H1 (cell line): Measurements from ENCODE around the gene EGLN3. TPM values are rescaled to one million over a fixed set of nuclear protein-coding genes. Genes with fewer than 3 reads are reported as not detected.

ENCODE experiments used
- CTCF ChIA-PET: fragments of 300-600 bp; sonication (Branson Sonifier 250); formaldehyde crosslinking; loops from one replicate; lab custom pipeline; 2021; ENCODE audit not compliant: partially characterized antibody; lab: Charles Lee
- POLR2A ChIA-PET: fragments of 300-600 bp; sonication (Branson Sonifier 250); formaldehyde crosslinking; loops from one replicate; lab custom pipeline; 2021; ENCODE audit warnings: inconsistent platforms; ENCODE audit not compliant: partially characterized antibody; lab: Charles Lee
- DNase-seq, 2 experiments: peaks; one replicate each; pipeline versions ENCODE4 v3.0.0 to v3.0.0-alpha.2; 2010 to 2022; ENCODE audit warnings: low spot score in 2 of 2, low read depth in 1 of 2, mixed read lengths in 1 of 2
- FAIRE-seq: peaks from 2 replicates; lab custom pipeline; 2011; peaks lifted over from hg19 to GRCh38; lab: Jason Lieb, UNC
- H2AFZ ChIP-seq: 2 replicates; pipeline ENCODE4 v1.8.1; 2012; ENCODE audit warnings: low read length, inconsistent platforms
- H2AK5ac ChIP-seq: 2 replicates; pipeline ENCODE4 v1.6.1; 2013; ENCODE audit warnings: low read depth, low read length
- H2BK120ac ChIP-seq: replicated peaks from 2 replicates; pipeline ENCODE3; 2013; ENCODE audit warnings: low read depth, low read length, inconsistent platforms
- H2BK12ac ChIP-seq: 2 replicates; pipeline ENCODE4 v1.6.1; 2013; ENCODE audit warnings: low read depth, low read length
- H2BK15ac ChIP-seq: 2 replicates; pipeline ENCODE4 v1.6.1; 2013; ENCODE audit warnings: low read length
- H2BK20ac ChIP-seq: 2 replicates; pipeline ENCODE4 v1.6.1; 2013; ENCODE audit warnings: low read length
- H2BK5ac ChIP-seq: 2 replicates; pipeline ENCODE4 v1.6.1; 2013; ENCODE audit warnings: low read depth, low read length
- H3K14ac ChIP-seq: 2 replicates; pipeline ENCODE4 v1.6.1; 2013; ENCODE audit warnings: inconsistent platforms; ENCODE audit not compliant: insufficient read length
- H3K18ac ChIP-seq: 2 replicates; pipeline ENCODE4 v1.6.1; 2013; ENCODE audit warnings: low read length; ENCODE audit errors: extremely low read depth
- H3K23ac ChIP-seq: 2 replicates; pipeline ENCODE4 v1.6.1; 2013; ENCODE audit warnings: inconsistent platforms; ENCODE audit not compliant: insufficient read length
- H3K23me2 ChIP-seq: 2 replicates; pipeline ENCODE4 v1.6.1; 2013; ENCODE audit warnings: low read depth, low read length
- H3K27ac ChIP-seq: 2 replicates; pipeline ENCODE4 v1.6.1; 2011; ENCODE audit warnings: low read depth, low read length, inconsistent platforms
- H3K27me3 ChIP-seq, 4 experiments: replicated peaks in 1 of 4; 1 replicate in 1 of 4; 2 replicates in 3 of 4; pipeline versions ENCODE4 v1.6.1 to v1.8.1; 2011 to 2013; ENCODE audit warnings: low read length in 3 of 4, mild to moderate bottlenecking in 3 of 4, inconsistent platforms in 2 of 4, mixed read lengths in 2 of 4, moderate library complexity in 1 of 4; ENCODE audit not compliant: control insufficient read depth in 3 of 4, insufficient read depth in 3 of 4; ENCODE audit errors: extremely low read depth in 1 of 4
- H3K36me3 ChIP-seq, 4 experiments: 2 replicates each; pipeline versions ENCODE4 v1.6.1 to v1.8.1; 2011 to 2013; ENCODE audit warnings: mild to moderate bottlenecking in 4 of 4, low read length in 3 of 4, moderate library complexity in 2 of 4, control low read depth in 1 of 4, inconsistent platforms in 1 of 4; ENCODE audit not compliant: insufficient read depth in 4 of 4, control insufficient read depth in 2 of 4
- H3K4ac ChIP-seq: replicated peaks from 2 replicates; pipeline ENCODE3; 2013; ENCODE audit warnings: low read length, low read depth, mixed read lengths, inconsistent platforms; ENCODE audit not compliant: insufficient read length
- H3K4me1 ChIP-seq, 4 experiments: replicated peaks in 1 of 4; 1 replicate in 1 of 4; 2 replicates in 3 of 4; pipeline versions ENCODE4 v1.6.1 to v1.8.1; 2011 to 2013; ENCODE audit warnings: low read length in 3 of 4, inconsistent platforms in 2 of 4, mixed read lengths in 1 of 4; ENCODE audit not compliant: insufficient read depth in 4 of 4, control insufficient read depth in 3 of 4
- H3K4me2 ChIP-seq, 2 experiments: 2 replicates each; pipeline versions ENCODE4 v1.6.1 to v1.8.1; 2011 to 2013; ENCODE audit warnings: low read depth in 2 of 2, low read length in 2 of 2, control low read depth in 1 of 2, inconsistent platforms in 1 of 2, mild to moderate bottlenecking in 1 of 2; ENCODE audit not compliant: insufficient read depth in 1 of 2
- H3K4me3 ChIP-seq, 4 experiments: fragments of 200-600, 300-600 bp in 1 of 4; sonication (generic), shearing (Covaris generic), sonication (Bioruptor Twin) in 1 of 4; 2 replicates each; pipeline versions ENCODE4 v1.5.1 to v1.8.1; 2011 to 2016; ENCODE audit warnings: low read length in 4 of 4, low read depth in 3 of 4, control low read depth in 2 of 4, inconsistent platforms in 2 of 4, mild to moderate bottlenecking in 2 of 4, mixed read lengths in 1 of 4, moderate library complexity in 1 of 4; ENCODE audit not compliant: insufficient read depth in 2 of 4; ENCODE audit errors: extremely low read depth in 1 of 4
- H3K56ac ChIP-seq: replicated peaks from 2 replicates; pipeline ENCODE3; 2013; ENCODE audit warnings: low read depth, mild to moderate bottlenecking, mixed read lengths, low read length, inconsistent platforms; ENCODE audit not compliant: insufficient read length
- H3K79me1 ChIP-seq: 2 replicates; pipeline ENCODE4 v1.6.1; 2013; ENCODE audit warnings: low read depth, low read length, control low read depth
- H3K79me2 ChIP-seq, 2 experiments: 2 replicates each; pipeline versions ENCODE4 v1.6.1 to v1.8.1; 2012 to 2013; ENCODE audit warnings: low read length in 2 of 2, mild to moderate bottlenecking in 2 of 2, inconsistent platforms in 1 of 2; ENCODE audit not compliant: insufficient read depth in 2 of 2, control insufficient read depth in 1 of 2
- H3K9ac ChIP-seq, 4 experiments: replicated peaks in 1 of 4; 1 replicate in 1 of 4; 2 replicates in 3 of 4; pipeline versions ENCODE4 v1.6.1 to v1.8.1; 2011 to 2013; ENCODE audit warnings: low read depth in 3 of 4, low read length in 3 of 4, control low read depth in 2 of 4, mild to moderate bottlenecking in 2 of 4, moderate library complexity in 2 of 4, inconsistent platforms in 1 of 4; ENCODE audit errors: extremely low read depth in 1 of 4
- H3K9me3 ChIP-seq, 2 experiments: 2 replicates each; pipeline versions ENCODE4 v1.6.1 to v1.8.1; 2012 to 2013; ENCODE audit warnings: mild to moderate bottlenecking in 2 of 2, moderate library complexity in 2 of 2, control low read depth in 1 of 2, inconsistent platforms in 1 of 2, low read depth in 1 of 2, low read length in 1 of 2, mixed read lengths in 1 of 2; ENCODE audit not compliant: insufficient read depth in 2 of 2
- H4K20me1 ChIP-seq, 2 experiments: replicated peaks in 1 of 2; 2 replicates each; pipeline versions ENCODE3 to v1.8.1; 2011 to 2013; ENCODE audit warnings: inconsistent platforms in 2 of 2, low read length in 2 of 2, mild to moderate bottlenecking in 1 of 2; ENCODE audit not compliant: insufficient read depth in 2 of 2, control insufficient read depth in 1 of 2
- H4K5ac ChIP-seq: 2 replicates; pipeline ENCODE4 v1.6.1; 2013; ENCODE audit warnings: low read length, low read depth, mixed read lengths, inconsistent platforms; ENCODE audit not compliant: insufficient read length
- H4K8ac ChIP-seq: 2 replicates; pipeline ENCODE4 v1.8.0; 2013; ENCODE audit warnings: mild to moderate bottlenecking, moderate library complexity, low read length, inconsistent platforms; ENCODE audit not compliant: insufficient read depth; ENCODE audit errors: extremely low read depth
- H4K91ac ChIP-seq: replicated peaks from 2 replicates; pipeline ENCODE3; 2013; ENCODE audit warnings: low read length, mixed read lengths, inconsistent platforms; ENCODE audit not compliant: insufficient read length
- CREB1 ChIP-seq: IDR thresholded peaks from 2 replicates; pipeline ENCODE4 v1.6.1; 2012; ENCODE audit warnings: inconsistent platforms
- POLR2AphosphoS5 ChIP-seq: IDR thresholded peaks from 2 replicates; pipeline ENCODE4 v1.6.1; 2011; ENCODE audit warnings: low read depth, low read length
- RFX5 ChIP-seq: IDR thresholded peaks from 2 replicates; pipeline ENCODE4 v1.6.1; 2011; ENCODE audit warnings: low read depth, low read length, improper control_type of control experiment, borderline replicate concordance
- SIN3A ChIP-seq, 2 experiments: IDR thresholded peaks in 1 of 2; conservative IDR thresholded peaks in 1 of 2; 2 replicates each; pipeline ENCODE4 v1.6.1; 2011 to 2012; ENCODE audit warnings: low read length in 2 of 2, improper control_type of control experiment in 1 of 2, low read depth in 1 of 2, mild to moderate bottlenecking in 1 of 2
- SRF ChIP-seq: IDR thresholded peaks from 2 replicates; pipeline ENCODE4 v1.6.1; 2011; ENCODE audit warnings: mild to moderate bottlenecking, low read depth, low read length, moderate library complexity
- SUZ12 ChIP-seq: fragments of 200-600 bp; sonication (generic); IDR thresholded peaks from 2 replicates; pipeline ENCODE4 v1.6.1; 2012; ENCODE audit warnings: mild to moderate bottlenecking, inconsistent platforms, low read length, moderate library complexity, mixed read lengths
- TAF7 ChIP-seq: optimal IDR thresholded peaks from 2 replicates; pipeline ENCODE3; 2011; ENCODE audit warnings: low read depth, mild to moderate bottlenecking, inconsistent platforms, low read length, moderate library complexity, borderline replicate concordance
- WGBS, 2 experiments: shearing (Covaris generic) in 1 of 2; methylation state at CpG; one replicate each; pipeline versions ENCODE4 v1.1.6 to v1.1.7; 2013 to 2015; ENCODE audit warnings: low lambda C conversion rate in 2 of 2, mixed read lengths in 2 of 2, inconsistent platforms in 1 of 2, low coverage in 1 of 2, missing lambda C conversion rate in 1 of 2; ENCODE audit not compliant: insufficient replicate concordance in 2 of 2, insufficient coverage in 1 of 2, insufficient read length in 1 of 2; ENCODE audit errors: extremely low coverage in 1 of 2, missing lambda C conversion rate in 1 of 2; 5-methylcytosine and 5-hydroxymethylcytosine counted together
- polyA plus RNA-seq, 7 experiments: library from polyadenylated mRNA; depleted of rRNA in 3 of 7; stranded (reverse) in 5 of 7; unstranded in 2 of 7; fragments of >200 nt in 5 of 7; fragments of 200-250 nt in 2 of 7; gene quantifications; 1 replicate in 5 of 7; 2 replicates in 1 of 7; 4 replicates in 1 of 7; pipeline versions ENCODE4 v1.2.1 to v1.2.3, GENCODE V29; 2011 to 2013; ENCODE audit warnings: missing spikeins in 2 of 7, mixed read lengths in 2 of 7
- total RNA-seq: library from RNA; stranded (reverse); fragmentation: NEBNext Ultra II Directional; extraction: Animal tissue kit (Norgen Biotek cat#: 25700); gene quantifications from 2 replicates; pipeline ENCODE4 v1.2.1, GENCODE V29; 2021

The EGLN3 gene
- total and polyA plus RNA-seq, 2 of the 8 experiments (the other 6 are each of a cell fraction or from before 2014, with no cell fraction given), result 10.6 to 27.3 TPM

GRCh38 chr14:33968722-33969121 lies 17.8 kb upstream of the EGLN3 start:
- Histone ChIP-seq H4K20me1 (no peaks in the 10 kb centered on the region), H3K18ac (no peak overlapping the region), H2AFZ (no peak overlapping the region), H2BK20ac (no peak overlapping the region), H2BK120ac (no peak overlapping the region), H3K79me1 (no peaks in the 10 kb centered on the region), H3K4me2 (no peak overlapping the region), H4K8ac (no peak overlapping the region), H2BK15ac (no peak overlapping the region), H3K4ac (no peak overlapping the region), H3K79me2 (no peaks in the 10 kb centered on the region), H3K27me3 (no peaks in the 10 kb centered on the region), H2BK5ac (no peak overlapping the region), H2BK12ac (no peak overlapping the region), H3K23ac (no peak overlapping the region), H2AK5ac (no peak overlapping the region), H4K5ac (no peak overlapping the region), H3K9ac (no peak overlapping the region), H3K14ac (no peak overlapping the region), H3K4me1 (peaks cover 0 to 3% (median 0%) of the 10 kb centered on the region in 4 experiments; a peak in 2 of 7 replicates), H3K23me2 (no peaks in the 10 kb centered on the region)
- ChIA-PET CTCF (interaction anchor here (0.6 to 1.2 kb wide), 4 partner anchors 17 to 1499 kb away, joined by 3 to 5 read pairs (median 3); no protein-coding TSS in a partner anchor), POLR2A (interaction anchor here (0.6 kb wide), 2 partner anchors 15 to 42 kb away, joined by 3 to 4 read pairs; no protein-coding TSS in a partner anchor)
- WGBS, 2 experiments, result 85% methylated on average over 1 of the region's 1 CpG; no CpG with 5 or more reads in 1 of the 2 experiments
- DNase-seq, result no peak
- TF ChIP-seq SRF, result no peak
- TF ChIP-seq CREB1, result no peak
- TF ChIP-seq RFX5, result no peak
- no peak for TF ChIP-seq SIN3A (conservative IDR thresholded peaks at IDR 0.05 in 1 of 2, IDR thresholded peaks at IDR 0.05 in 1 of 2; ENCODE audit: low read depth in 1 of 2, low read length in 2 of 2)
- TF ChIP-seq POLR2AphosphoS5, result no peak
- TF ChIP-seq SUZ12, result no peak
- TF ChIP-seq TAF7, result no peak
- TF ChIP-seq, all 59 proteins: peak for 0
- Histone ChIP-seq H3K4me3 (no peak overlapping the region), H3K56ac (no peak overlapping the region), H3K36me3 (no peaks in the 10 kb centered on the region), H3K9me3 (no peaks in the 10 kb centered on the region), H4K91ac (no peak overlapping the region), H3K27ac (no peak overlapping the region)
- FAIRE-seq, result no peak
